Progenitor cell of endocrine pancreas (in vitro differentiated cells): ENCODE results near the gene GPX7. TPM values are rescaled to one million over a fixed set of nuclear protein-coding genes. Genes with fewer than 3 reads are reported as not detected.

Experiments
- DNase-seq: peaks from one replicate; pipeline ENCODE4 v3.0.0; 2021; ENCODE audit warnings: low spot score; ENCODE audit not compliant: unreplicated experiment
- H3K27ac Mint-ChIP-seq: 2 replicates; pipeline ENCODE4 v1.8.0; 2021; ENCODE audit warnings: mild to moderate bottlenecking, moderate library complexity, mixed read lengths
- H3K27me3 Mint-ChIP-seq: 2 replicates; pipeline ENCODE4 v1.8.0; 2021; ENCODE audit warnings: mixed read lengths
- H3K36me3 Mint-ChIP-seq: 2 replicates; pipeline ENCODE4 v1.8.0; 2022; ENCODE audit warnings: mixed read lengths; ENCODE audit not compliant: insufficient read depth
- H3K4me1 Mint-ChIP-seq: 2 replicates; pipeline ENCODE4 v1.8.0; 2021; ENCODE audit warnings: low read depth, mixed read lengths
- H3K4me3 Mint-ChIP-seq: 2 replicates; pipeline ENCODE4 v1.8.0; 2021; ENCODE audit warnings: low read depth, mild to moderate bottlenecking, moderate library complexity, mixed read lengths
- H3K9me3 Mint-ChIP-seq: 2 replicates; pipeline ENCODE4 v1.8.0; 2021; ENCODE audit warnings: low read depth, mixed read lengths
- CTCF ChIP-seq: fragments of 200-600 bp; sonication (generic); IDR thresholded peaks from one replicate; pipeline ENCODE4 v1.5.0; 2021; ENCODE audit warnings: antibody characterized with exemption, mild to moderate bottlenecking; ENCODE audit not compliant: unreplicated experiment
- total RNA-seq: library from RNA; stranded (reverse); gene quantifications from 2 replicates; pipeline ENCODE4 v1.2.1, GENCODE V29; 2021

The GPX7 gene
- total RNA-seq, 1 donor from 2014 or later: 26.7 TPM

GRCh38 chr1:52588027-52588426 is 14.1 kb upstream of the GPX7 start:
- Mint-ChIP-seq H3K27me3 (no peaks in the 10 kb centered on the region), H3K9me3 (no peaks in the 10 kb centered on the region), H3K27ac (no peak overlapping the region), H3K4me1 (peaks cover 6% of the 10 kb centered on the region), H3K4me3 (no peak overlapping the region), H3K36me3 (no peaks in the 10 kb centered on the region)
- DNase-seq: no peak
- TF ChIP-seq CTCF: no peak

- H3K27ac Mint-ChIP-seq: no peak overlapping the region
- DNase-seq: no peak
- no peaks in the 10 kb centered on the region for H3K36me3 Mint-ChIP-seq
- H3K27me3 Mint-ChIP-seq: no peaks in the 10 kb centered on the region
- H3K4me3 Mint-ChIP-seq: no peak overlapping the region
- no peak for TF ChIP-seq CTCF
- no peaks in the 10 kb centered on the region for H3K9me3 Mint-ChIP-seq
- peaks cover 6% of the 10 kb centered on the region for H3K4me1 Mint-ChIP-seq
Measured at GRCh38 chr1:52588535-52588934, 13.6 kb upstream of the GPX7 start.

- Mint-ChIP-seq H3K4me3 (no peak overlapping the region), H3K27ac (no peak overlapping the region), H3K36me3 (no peaks in the 10 kb centered on the region), H3K4me1 (peaks cover 6% of the 10 kb centered on the region), H3K27me3 (peaks cover 3% of the 10 kb centered on the region), H3K9me3 (no peaks in the 10 kb centered on the region)
- no peak for DNase-seq
- no peak for TF ChIP-seq CTCF
Measured at GRCh38 chr1:52590266-52590665, 11.9 kb upstream of the GPX7 start.

- no peaks in the 10 kb centered on the region for H3K9me3 Mint-ChIP-seq
- TF ChIP-seq CTCF: no peak
- no peak for DNase-seq
- peaks cover 6% of the 10 kb centered on the region for H3K4me1 Mint-ChIP-seq
- peaks cover 7% of the 10 kb centered on the region for H3K27me3 Mint-ChIP-seq
- H3K36me3 Mint-ChIP-seq: no peaks in the 10 kb centered on the region
- no peak overlapping the region for H3K27ac Mint-ChIP-seq
- no peak overlapping the region for H3K4me3 Mint-ChIP-seq
Measured at GRCh38 chr1:52592637-52593323, 9.4 kb upstream of the GPX7 start.

GRCh38 chr1:52593495-52593894 is 8.7 kb upstream of the GPX7 start:
- no peak for TF ChIP-seq CTCF
- Mint-ChIP-seq H3K9me3 (no peaks in the 10 kb centered on the region), H3K27me3 (peaks cover 11% of the 10 kb centered on the region), H3K27ac (no peak overlapping the region), H3K36me3 (no peaks in the 10 kb centered on the region), H3K4me3 (no peak overlapping the region), H3K4me1 (peaks cover 6% of the 10 kb centered on the region)
- no peak for DNase-seq
